HepG2 (cell line): ENCODE data around the gene SLC38A3. TPM values are rescaled to one million over a fixed set of nuclear protein-coding genes. Genes with fewer than 3 reads are reported as not detected.

Source experiments
- AHDC1 ChIP-seq: sonication (generic); formaldehyde crosslinking; IDR thresholded peaks from 2 replicates; pipeline ENCODE4 v1.5.1; 2020; ENCODE audit warnings: mild to moderate bottlenecking, missing genetic modification reagents, borderline replicate concordance
- ATAD3A ChIP-seq: sonication (generic); formaldehyde crosslinking; IDR thresholded peaks from 2 replicates; pipeline ENCODE4 v1.4.0; 2020; ENCODE audit warnings: missing genetic modification reagents
- ATF3 ChIP-seq: sonication (generic); formaldehyde crosslinking; IDR thresholded peaks from 2 replicates; pipeline ENCODE4 v1.4.0; 2020; ENCODE audit warnings: missing genetic modification reagents
- CCDC6 ChIP-seq: sonication (generic); formaldehyde crosslinking; IDR thresholded peaks from 2 replicates; pipeline ENCODE4 v1.8.1; 2022; ENCODE audit warnings: mild to moderate bottlenecking, missing genetic modification reagents, moderate library complexity
- CHD4 ChIP-seq: fragments of 200-600 bp; sonication (generic); IDR thresholded peaks from 2 replicates; pipeline ENCODE4 v1.7.0; 2017; ENCODE audit warnings: mild to moderate bottlenecking, low read length, borderline replicate concordance
- E2F2 ChIP-seq: sonication (generic); formaldehyde crosslinking; IDR thresholded peaks from 2 replicates; pipeline ENCODE4 v1.4.0; 2020; ENCODE audit warnings: missing genetic modification reagents, borderline replicate concordance
- FOXA3 ChIP-seq: IDR thresholded peaks from 2 replicates; pipeline ENCODE4 v1.6.1; 2016; ENCODE audit warnings: missing genetic modification reagents, missing compliant biosample characterization
- GABPA ChIP-seq, 2 experiments: IDR thresholded peaks; 2 replicates each; pipeline ENCODE4 v1.6.1; 2011 to 2016; ENCODE audit warnings: low read depth in 2 of 2, low read length in 1 of 2, missing biosample characterization in 1 of 2, missing genetic modification characterization in 1 of 2
- JUND ChIP-seq: sonication (generic); formaldehyde crosslinking; IDR thresholded peaks from 2 replicates; pipeline ENCODE4 v1.8.0; 2022; ENCODE audit warnings: mild to moderate bottlenecking, missing genetic modification reagents
- NCOR1 ChIP-seq: fragments of 200-600 bp; sonication (generic); IDR thresholded peaks from 2 replicates; pipeline ENCODE4 v1.7.0; 2017; ENCODE audit warnings: antibody characterized with exemption, low read length, borderline replicate concordance
- RCOR2 ChIP-seq: IDR thresholded peaks from 2 replicates; pipeline ENCODE4 v1.6.1; 2016; ENCODE audit warnings: missing biosample characterization, missing genetic modification reagents
- RFX3 ChIP-seq: IDR thresholded peaks from 2 replicates; pipeline ENCODE4 v1.6.1; 2016; ENCODE audit warnings: missing biosample characterization, missing genetic modification reagents
- RXRB ChIP-seq: IDR thresholded peaks from 2 replicates; pipeline ENCODE4 v1.6.1; 2016; ENCODE audit warnings: borderline replicate concordance, missing genetic modification reagents, missing compliant biosample characterization
- SAP130 ChIP-seq: IDR thresholded peaks from 2 replicates; pipeline ENCODE4 v1.6.1; 2016; ENCODE audit warnings: low read depth
- ZNF317 ChIP-seq: sonication (generic); formaldehyde crosslinking; IDR thresholded peaks from 2 replicates; pipeline ENCODE4 v1.5.0; 2020; ENCODE audit warnings: mild to moderate bottlenecking, missing genetic modification reagents
- ZNF362 ChIP-seq: sonication (generic); formaldehyde crosslinking; IDR thresholded peaks from 2 replicates; pipeline ENCODE4 v1.4.0; 2020; ENCODE audit warnings: missing genetic modification reagents, mild to moderate bottlenecking, borderline replicate concordance
- ZNF484 ChIP-seq: sonication (generic); formaldehyde crosslinking; IDR thresholded peaks from 2 replicates; pipeline ENCODE4 v1.5.1; 2020; ENCODE audit warnings: mild to moderate bottlenecking, low read depth, missing genetic modification reagents, borderline replicate concordance
- ZNF572 ChIP-seq: sonication (generic); formaldehyde crosslinking; IDR thresholded peaks from 2 replicates; pipeline ENCODE4 v1.5.1; 2020; ENCODE audit warnings: mild to moderate bottlenecking, missing genetic modification reagents
- ZNF749 ChIP-seq: sonication (generic); formaldehyde crosslinking; IDR thresholded peaks from 2 replicates; pipeline ENCODE4 v1.8.0; 2022; ENCODE audit warnings: mild to moderate bottlenecking, missing genetic modification reagents, moderate library complexity, borderline replicate concordance
- ZNF883 ChIP-seq: sonication (generic); formaldehyde crosslinking; IDR thresholded peaks from 2 replicates; pipeline ENCODE4 v1.5.1; 2020; ENCODE audit warnings: mild to moderate bottlenecking, missing genetic modification reagents; ENCODE audit errors: not compliant biosample characterization
- polyA plus RNA-seq, 8 experiments: library from polyadenylated mRNA; depleted of rRNA in 3 of 8; stranded (reverse) in 7 of 8; unstranded in 1 of 8; fragments of >200 nt; fragmentation: Illumina TruSeq in 4 of 8; extraction: Trizol in 4 of 8; gene quantifications; 2 replicates each; pipeline versions ENCODE4 v1.2.1 to v1.2.3, GENCODE V29; 2011 to 2016; ENCODE audit warnings: low read depth in 4 of 8, missing spikeins in 1 of 8, mixed read lengths in 1 of 8; ENCODE audit not compliant: insufficient read depth in 1 of 8
- total RNA-seq, 5 experiments: library from RNA; depleted of rRNA; stranded (reverse); fragments of >200 nt; fragmentation: Illumina TruSeq; extraction: Trizol; gene quantifications; 2 replicates each; pipeline ENCODE4 v1.2.3, GENCODE V29; 2016; ENCODE audit warnings: low read depth in 1 of 5

The SLC38A3 gene
- total and polyA plus RNA-seq, 2 of the 13 experiments (the other 11 are each of a cell fraction or from before 2014, with no cell fraction given), result 29.8 to 164 TPM

GRCh38 chr3:50263478-50264382 lies 58.7 kb downstream of the SLC38A3 start (continued):
- TF ChIP-seq GABPA (IDR thresholded peaks at IDR 0.05; ENCODE audit: low read depth, low read length) (no peak), GABPA (CRISPR knock-in tag; IDR thresholded peaks at IDR 0.05; ENCODE audit: low read depth) (0 out of 2 replicates have a peak, but pooled peaks have one; percentile 15), ZNF572 (CRISPR knock-in tag) (no peak), CHD4 (peak; percentile 77; the same call in 1 of the 2 replicates), E2F2 (CRISPR knock-in tag) (no peak), SAP130 (CRISPR knock-in tag) (peak; percentile 55), JUND (peak; percentile 64; the same call in 1 of the 2 replicates), NCOR1 (no peak), RCOR2 (CRISPR knock-in tag) (peak; percentile 45; the same call in 1 of the 2 replicates), ZNF484 (CRISPR knock-in tag) (no peak), AHDC1 (CRISPR knock-in tag) (no peak), RFX3 (CRISPR knock-in tag) (no peak), ZNF362 (CRISPR knock-in tag) (peak; percentile 65; the same call in 1 of the 2 replicates), ZNF883 (CRISPR knock-in tag) (no peak), RXRB (CRISPR knock-in tag) (0 out of 2 replicates have a peak, but pooled peaks have one; percentile 49), FOXA3 (CRISPR knock-in tag) (0 out of 2 replicates have a peak, but pooled peaks have one; percentile 13), ATF3 (CRISPR knock-in tag) (peak; percentile 73; the same call in 1 of the 2 replicates), ZNF749 (CRISPR knock-in tag) (no peak), ATAD3A (CRISPR knock-in tag) (no peak), ZNF317 (no peak), CCDC6 (0 out of 2 replicates have a peak, but pooled peaks have one; percentile 26)
